ENCODE data around the gene ZNF674. TPM values are rescaled to one million over a fixed set of nuclear protein-coding genes. Genes with fewer than 3 reads are reported as not detected.

Gene ZNF674
- total and polyA plus RNA-seq, 10 of the 15 experiments (the other 5 are each of a cell fraction or from before 2014, with no cell fraction given): 1.0 to 3.7 (median 1.8) TPM

DNA sequence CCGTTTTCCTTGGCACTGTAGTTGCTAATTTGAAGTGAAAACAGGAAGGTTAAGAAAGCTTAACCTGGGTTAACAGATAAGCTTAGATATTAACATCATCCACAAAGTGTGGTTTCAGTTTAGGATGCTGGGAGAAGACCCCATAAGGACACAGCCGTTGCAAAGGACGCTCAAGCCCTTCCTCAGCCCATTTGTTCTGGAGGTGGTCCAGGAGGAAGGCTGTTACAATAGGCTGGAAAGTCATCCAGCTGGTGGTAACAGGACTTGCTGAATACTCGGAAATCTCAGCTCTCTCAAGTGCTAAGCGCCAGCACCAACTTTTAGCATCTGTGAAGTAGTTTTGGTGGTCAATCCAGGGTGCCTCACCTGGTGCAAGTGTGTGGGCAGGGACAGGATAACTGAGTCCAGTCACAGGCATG is 42.5 kb upstream of the ZNF674 start:
- H3K4me2 ChIP-seq (ENCODE audit: control insufficient read depth, insufficient read depth): peak overlapping the region; percentile 62; the same call in 1 of the 2 replicates
- RAD21 ChIA-PET (ENCODE audit: unreplicated experiment): interaction anchor here (0.8 to 3.6 kb wide), 7 partner anchors 10 to 206 kb away, joined by 3 to 22 read pairs (median 4); no protein-coding TSS in a partner anchor
- SMC1A ChIA-PET (ENCODE audit: uncharacterized antibody, unreplicated experiment): interaction anchor here (0.8 to 3.2 kb wide), 10 partner anchors 8 to 95 kb away, joined by 3 to 16 read pairs (median 8); no protein-coding TSS in a partner anchor
- 21% methylated on average over 5 of the region's 5 CpGs for WGBS (ENCODE audit: insufficient coverage, insufficient replicate concordance, low lambda C conversion rate, missing lambda C conversion rate)
- no peaks in the 10 kb centered on the region; a peak in 1 of 4 replicates for H3K36me3 ChIP-seq (ENCODE audit: control insufficient read depth in 2 of 2, insufficient read depth in 2 of 2, low read length in 1 of 2)
- TF ChIP-seq E2F8 (IDR thresholded peaks at IDR 0.05; ENCODE audit: low read depth, partially characterized antibody): no peak
- TF ChIP-seq RUNX3 (IDR thresholded peaks at IDR 0.05; ENCODE audit: low read length): no peak
- H3K4me3 ChIP-seq: peak overlapping the region; percentile 40; the same call in 1 of the 2 replicates
- ATAC-seq (0 out of 3 replicates have a peak, but pooled peaks have one; percentile 7), DNase-seq (ENCODE audit: low read depth, low spot score) (no peak), FAIRE-seq (no peak)
- peaks cover 14% of the 10 kb centered on the region for H3K79me2 ChIP-seq (ENCODE audit: control insufficient read depth, insufficient read depth, low read length)
- H3K4me1 ChIP-seq (ENCODE audit: control insufficient read depth, insufficient read depth, low read length): peaks cover 21% of the 10 kb centered on the region
- no peaks in the 10 kb centered on the region; the same call in 1 of the 2 replicates for H4K20me1 ChIP-seq (ENCODE audit: control insufficient read depth, insufficient read depth)
- in situ Hi-C loops (cut with MboI) (no loop called here), intact Hi-C loops (cut with micrococcal nuclease; ENCODE audit: unreplicated experiment) (no loop called here)
- no peak overlapping the region for H2AFZ ChIP-seq (ENCODE audit: control insufficient read depth, low read depth, low read length)
- no TSS peak for BruUV-seq (replicated peaks)
- CTCF ChIA-PET: interaction anchor here (1.1 to 3.4 kb wide), 4 partner anchors 10 to 161 kb away, joined by 3 to 19 read pairs (median 8); no protein-coding TSS in a partner anchor
- no peak overlapping the region for H3K9ac ChIP-seq (ENCODE audit: control insufficient read depth, insufficient read depth, low read length)
- POLR2A ChIA-PET: interaction anchor here (1.1 to 2.1 kb wide), 4 partner anchors 10 to 49 kb away, joined by 4 to 8 read pairs (median 5); no protein-coding TSS in a partner anchor
- no peaks in the 10 kb centered on the region; the same call in 2 of the 3 replicates for H3K9me3 ChIP-seq (replicated peaks; ENCODE audit: control insufficient read depth, insufficient read depth, low read length)
- H3K27me3 ChIP-seq (replicated peaks in 1 of 2; ENCODE audit: control insufficient read depth in 2 of 2, insufficient read depth in 2 of 2, low read length in 1 of 2): no peaks in the 10 kb centered on the region
- H3K27ac ChIP-seq (ENCODE audit: control insufficient read depth, insufficient read depth): peak overlapping the region; percentile 41; the same call in 1 of the 2 replicates

All from GM12878 (cell line).